ENCODE results near the gene GOLPH3L. TPM values are rescaled to one million over a fixed set of nuclear protein-coding genes. Genes with fewer than 3 reads are reported as not detected.

The GOLPH3L gene
- total and polyA plus RNA-seq, 2 of the 13 experiments (the other 11 are each of a cell fraction or from before 2014, with no cell fraction given): 8.2 to 12.8 TPM

- ChIA-PET POLR2A (no interaction called here), CTCF (ENCODE audit: low intra/inter-chr PET ratio, low total read pairs) (no interaction called here)
- intact Hi-C loops (cut with micrococcal nuclease; ENCODE audit: unreplicated experiment): no loop called here
- TF ChIP-seq ELK4 (CRISPR knock-in tag; IDR thresholded peaks at IDR 0.05; ENCODE audit: borderline replicate concordance) (no peak), MAFK (conservative IDR thresholded peaks at IDR 0.05 in 1 of 2, IDR thresholded peaks at IDR 0.05 in 1 of 2; ENCODE audit: low read length in 2 of 2) (peak; percentile 89 to 97), MAFF (IDR thresholded peaks at IDR 0.05; ENCODE audit: low read depth, low read length) (peak; percentile 94)
- DNase-seq (ENCODE audit: low spot score) (no peak), FAIRE-seq (no peak), ATAC-seq (no peak)
- in situ Hi-C loops (cut with HindIII; ENCODE audit: extremely low pct_ligation_motif_present, low pct_unique_long_range_greater_than_20kb): no loop called here
- 89% methylated on average over 7 of the region's 7 CpGs for WGBS (ENCODE audit: low lambda C conversion rate)
- Histone ChIP-seq H3K27ac (ENCODE audit: extremely low read length, insufficient read depth, low read length) (no peak overlapping the region), H3K27me3 (ENCODE audit: control insufficient read depth in 1 of 2, insufficient read depth in 2 of 2, low read length in 2 of 2) (no peaks in the 10 kb centered on the region), H2AFZ (ENCODE audit: low read length) (no peak overlapping the region), H3K4me2 (ENCODE audit: low read depth, low read length) (no peak overlapping the region), H3K4me3 (replicated peaks in 1 of 3; ENCODE audit: insufficient read depth in 1 of 3, low read depth in 2 of 3, low read length in 3 of 3) (no peak overlapping the region), H3K9ac (ENCODE audit: insufficient read depth, low read depth, low read length) (no peak overlapping the region), H3K9me3 (ENCODE audit: low read length) (no peaks in the 10 kb centered on the region), H3K36me3 (replicated peaks in 1 of 2; ENCODE audit: control insufficient read depth in 1 of 2, insufficient read depth in 2 of 2, low read length in 2 of 2) (peaks cover 2 to 18% of the 10 kb centered on the region in 2 experiments; a peak in 3 of 5 replicates), H3K79me2 (ENCODE audit: insufficient read depth, low read length) (no peaks in the 10 kb centered on the region), H4K20me1 (ENCODE audit: insufficient read depth, low read length) (no peaks in the 10 kb centered on the region), H3K4me1 (ENCODE audit: insufficient read depth, low read length) (peaks cover 15% of the 10 kb centered on the region)
- no TSS peak for BruUV-seq (replicated peaks)
These were observed 33.6 kb downstream of the GOLPH3L start for GRCh38 chr1:150663321-150663720.

- no peak overlapping the region for H3K27ac ChIP-seq (ENCODE audit: extremely low read length, insufficient read depth, low read length)
- in situ Hi-C loops (cut with HindIII; ENCODE audit: extremely low pct_ligation_motif_present, low pct_unique_long_range_greater_than_20kb): no loop called here
- no peaks in the 10 kb centered on the region for H3K9me3 ChIP-seq (ENCODE audit: low read length)
- intact Hi-C loops (cut with micrococcal nuclease; ENCODE audit: unreplicated experiment): no loop called here
- ChIA-PET POLR2A (no interaction called here), CTCF (ENCODE audit: low intra/inter-chr PET ratio, low total read pairs) (no interaction called here)
- no peak overlapping the region for H2AFZ ChIP-seq (ENCODE audit: low read length)
- peaks cover 2 to 21% of the 10 kb centered on the region in 2 experiments; a peak in 3 of 5 replicates for H3K36me3 ChIP-seq (replicated peaks in 1 of 2; ENCODE audit: control insufficient read depth in 1 of 2, insufficient read depth in 2 of 2, low read length in 2 of 2)
- peaks cover 10% of the 10 kb centered on the region for H3K4me1 ChIP-seq (ENCODE audit: insufficient read depth, low read length)
- no TSS peak for BruUV-seq (replicated peaks)
- H3K79me2 ChIP-seq (ENCODE audit: insufficient read depth, low read length): no peaks in the 10 kb centered on the region
- H3K4me2 ChIP-seq (ENCODE audit: low read depth, low read length): no peak overlapping the region
- ATAC-seq (no peak), FAIRE-seq (no peak), DNase-seq (ENCODE audit: low spot score) (no peak)
- no peak overlapping the region for H3K9ac ChIP-seq (ENCODE audit: insufficient read depth, low read depth, low read length)
- no peak overlapping the region for H3K4me3 ChIP-seq (replicated peaks in 1 of 3; ENCODE audit: insufficient read depth in 1 of 3, low read depth in 2 of 3, low read length in 3 of 3)
- 95% methylated on average over 9 of the region's 9 CpGs for WGBS (ENCODE audit: low lambda C conversion rate)
- H3K27me3 ChIP-seq (ENCODE audit: control insufficient read depth in 1 of 2, insufficient read depth in 2 of 2, low read length in 2 of 2): no peaks in the 10 kb centered on the region
- H4K20me1 ChIP-seq (ENCODE audit: insufficient read depth, low read length): no peaks in the 10 kb centered on the region
- no peak for TF ChIP-seq FOXC1 (CRISPR knock-in tag; IDR thresholded peaks at IDR 0.05; ENCODE audit: borderline replicate concordance)
- no peak for TF ChIP-seq ZNF674 (CRISPR knock-in tag; IDR thresholded peaks at IDR 0.05; ENCODE audit: low read depth)
- no peak for TF ChIP-seq ZEB1 (IDR thresholded peaks at IDR 0.05; ENCODE audit: insufficient replicate concordance, low read depth)
- TF ChIP-seq ADNP (CRISPR knock-in tag; IDR thresholded peaks at IDR 0.05): no peak
- no peak for TF ChIP-seq NR3C1 (CRISPR knock-in tag; IDR thresholded peaks at IDR 0.05)
- TF ChIP-seq CBX2 (IDR thresholded peaks at IDR 0.05; ENCODE audit: low read depth, low read length): no peak
- TF ChIP-seq CBX2 (CRISPR knock-in tag; IDR thresholded peaks at IDR 0.05; ENCODE audit: low read depth): no peak
- TF ChIP-seq ZHX2 (IDR thresholded peaks at IDR 0.05; ENCODE audit: low read depth): no peak
- no peak for TF ChIP-seq ZHX2 (CRISPR knock-in tag; IDR thresholded peaks at IDR 0.05; ENCODE audit: borderline replicate concordance)
- no peak for TF ChIP-seq ZNF746 (CRISPR knock-in tag; IDR thresholded peaks at IDR 0.05)
These were observed 34.1 kb downstream of the GOLPH3L start for GRCh38 chr1:150662811-150663210.
